IPS-18a (cell line): Measurements from ENCODE around the gene TMEM87B.
"Not testable (repeated sequence)": the region's sequence is repeated elsewhere in the genome, so short reads cannot be mapped to it uniquely, and the experiment has no call there.

Source experiments
- H3K27ac ChIP-seq: one replicate; pipeline ENCODE4 v1.5.1; 2013; ENCODE audit warnings: low read length
- H3K27me3 ChIP-seq: one replicate; pipeline ENCODE4 v1.6.1; 2013; ENCODE audit warnings: mild to moderate bottlenecking, low read length; ENCODE audit not compliant: control insufficient read depth, insufficient read depth
- H3K36me3 ChIP-seq: one replicate; pipeline ENCODE4 v1.6.1; 2013; ENCODE audit warnings: low read depth, low read length; ENCODE audit not compliant: control insufficient read depth
- H3K4me1 ChIP-seq: one replicate; pipeline ENCODE4 v1.6.1; 2013; ENCODE audit warnings: low read depth, low read length; ENCODE audit not compliant: control insufficient read depth
- H3K4me3 ChIP-seq: one replicate; pipeline ENCODE4 v1.5.1; 2013; ENCODE audit warnings: low read length
- H3K9ac ChIP-seq: one replicate; pipeline ENCODE4 v1.6.1; 2013; ENCODE audit warnings: mild to moderate bottlenecking, low read length, moderate library complexity
- H3K9me3 ChIP-seq: one replicate; pipeline ENCODE4 v1.6.1; 2013; ENCODE audit warnings: low read depth, low read length; ENCODE audit not compliant: control insufficient read depth

Gene TMEM87B

DNA sequence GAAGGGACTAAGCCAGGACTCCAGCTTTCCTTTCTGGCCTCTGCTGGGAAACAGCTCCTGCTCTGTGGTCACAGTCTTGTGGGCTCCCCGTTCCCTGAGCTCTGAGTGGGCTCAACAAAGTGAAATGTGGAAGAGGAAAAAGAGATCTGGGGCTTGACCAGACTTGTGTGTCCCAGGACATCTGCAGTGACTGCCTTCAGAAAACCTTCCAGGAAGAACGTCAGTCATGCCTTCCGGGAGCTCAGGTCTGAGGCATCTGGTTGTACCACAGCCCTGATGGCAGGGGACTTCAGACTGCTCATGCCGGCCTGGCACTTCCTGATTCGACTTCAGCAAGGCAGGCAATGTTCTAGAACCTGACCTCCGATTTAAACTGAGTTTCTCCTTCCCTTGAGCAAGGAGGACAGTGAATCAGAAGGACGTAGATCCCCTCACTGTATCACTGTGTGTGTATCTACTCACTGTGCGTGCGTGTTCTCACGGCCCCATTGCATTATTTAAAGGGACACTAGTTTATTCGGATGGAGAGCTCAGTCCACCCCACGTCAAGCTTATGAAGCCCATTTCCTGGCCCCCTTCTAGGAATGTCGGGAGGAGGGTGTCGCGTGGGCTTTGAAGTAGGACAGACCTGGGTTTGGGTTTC lies 82.6 kb downstream of the TMEM87B start:
- Histone ChIP-seq H3K27ac (no peak overlapping the region), H3K36me3 (no peaks in the 10 kb centered on the region), H3K9me3 (no peaks in the 10 kb centered on the region), H3K4me1 (peaks cover 3% of the 10 kb centered on the region), H3K27me3 (peaks cover 62% of the 10 kb centered on the region), H3K4me3 (peak overlapping the region; percentile 57), H3K9ac (no peak overlapping the region)

DNA sequence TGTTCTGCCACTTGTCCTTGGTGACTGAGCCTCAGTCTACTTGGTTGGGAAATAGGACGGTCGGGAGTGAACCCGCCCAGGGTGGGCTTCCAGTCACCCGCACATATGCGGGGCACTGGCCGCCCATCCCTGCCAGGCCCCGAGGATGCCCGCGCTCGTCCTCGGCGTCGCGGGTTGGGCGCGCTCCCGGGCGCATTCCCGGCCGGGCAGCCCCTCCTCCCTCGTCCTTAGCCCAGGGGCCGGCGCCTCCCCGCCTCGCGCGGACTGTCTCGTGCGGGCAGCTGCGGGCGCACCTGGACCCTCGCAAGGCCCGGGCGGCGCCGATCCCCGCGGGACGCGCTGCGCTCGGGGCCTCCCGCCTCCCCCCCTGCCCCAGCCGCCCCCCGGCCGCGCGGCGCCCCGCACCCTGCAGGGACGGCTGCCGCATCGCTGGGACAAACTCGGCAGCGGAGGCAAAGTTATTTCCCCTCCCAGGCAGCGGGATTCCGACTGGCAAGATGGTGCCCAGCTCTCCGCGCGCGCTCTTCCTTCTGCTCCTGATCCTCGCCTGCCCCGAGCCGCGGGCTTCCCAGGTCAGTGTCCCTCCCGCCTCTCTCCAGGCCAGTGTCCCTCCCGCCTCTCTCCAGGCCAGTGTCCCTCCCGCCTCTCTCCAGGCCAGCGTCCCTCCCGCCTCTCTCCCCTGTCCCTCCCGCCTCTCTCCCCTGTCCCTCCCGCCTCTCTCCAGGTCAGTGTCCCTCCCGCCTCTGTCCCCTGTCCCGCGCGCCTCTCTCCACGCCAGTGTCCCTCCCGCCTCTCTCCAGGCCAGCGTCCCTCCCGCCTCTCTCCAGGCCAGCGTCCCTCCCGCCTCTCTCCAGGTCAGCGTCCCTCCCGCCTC lies 83.3 kb downstream of the TMEM87B start, which contains the start of gene FBLN7:
FBLN7 (plus strand) TSS at position 227 of the 874 bp plus-strand sequence; CDS start at position 498, 271 bp downstream.
- Histone ChIP-seq H3K4me1 (peaks cover 3% of the 10 kb centered on the region), H3K36me3 (no peaks in the 10 kb centered on the region), H3K4me3 (peak within 1 kb of the TSS; percentile 57), H3K9ac (no peak within 1 kb of the TSS), H3K27ac (no peak within 1 kb of the TSS), H3K27me3 (peaks cover 66% of the 10 kb centered on the region), H3K9me3 (no peaks in the 10 kb centered on the region)

DNA sequence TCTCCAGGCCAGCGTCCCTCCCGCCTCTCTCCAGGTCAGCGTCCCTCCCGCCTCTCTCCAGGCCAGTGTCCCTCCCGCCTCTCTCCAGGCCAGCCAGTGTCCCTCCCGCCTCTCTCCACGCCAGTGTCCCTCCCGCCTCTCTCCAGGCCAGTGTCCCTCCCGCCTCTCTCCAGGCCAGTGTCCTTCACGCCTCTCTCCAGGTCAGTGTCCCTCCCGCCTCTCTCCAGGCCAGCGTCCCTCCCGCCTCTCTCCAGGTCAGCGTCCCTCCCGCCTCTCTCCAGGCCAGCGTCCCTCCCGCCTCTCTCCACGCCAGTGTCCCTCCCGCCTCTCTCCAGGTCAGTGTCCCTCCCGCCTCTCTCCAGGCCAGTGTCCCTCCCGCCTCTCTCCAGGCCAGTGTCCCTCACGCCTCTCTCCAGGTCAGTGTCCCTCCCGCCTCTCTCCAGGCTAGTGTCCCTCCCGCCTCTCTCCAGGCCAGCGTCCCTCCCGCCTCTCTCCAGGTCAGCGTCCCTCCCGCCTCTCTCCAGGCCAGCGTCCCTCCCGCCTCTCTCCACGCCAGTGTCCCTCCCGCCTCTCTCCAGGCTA lies 84.1 kb downstream of the TMEM87B start:
- H3K4me1 ChIP-seq, H3K36me3 ChIP-seq, H3K27ac ChIP-seq, H3K9ac ChIP-seq, H3K9me3 ChIP-seq: not testable (repeated sequence)
- H3K4me3 ChIP-seq, result peak overlapping the region; percentile 57
- H3K27me3 ChIP-seq, result peaks cover 66% of the 10 kb centered on the region

DNA sequence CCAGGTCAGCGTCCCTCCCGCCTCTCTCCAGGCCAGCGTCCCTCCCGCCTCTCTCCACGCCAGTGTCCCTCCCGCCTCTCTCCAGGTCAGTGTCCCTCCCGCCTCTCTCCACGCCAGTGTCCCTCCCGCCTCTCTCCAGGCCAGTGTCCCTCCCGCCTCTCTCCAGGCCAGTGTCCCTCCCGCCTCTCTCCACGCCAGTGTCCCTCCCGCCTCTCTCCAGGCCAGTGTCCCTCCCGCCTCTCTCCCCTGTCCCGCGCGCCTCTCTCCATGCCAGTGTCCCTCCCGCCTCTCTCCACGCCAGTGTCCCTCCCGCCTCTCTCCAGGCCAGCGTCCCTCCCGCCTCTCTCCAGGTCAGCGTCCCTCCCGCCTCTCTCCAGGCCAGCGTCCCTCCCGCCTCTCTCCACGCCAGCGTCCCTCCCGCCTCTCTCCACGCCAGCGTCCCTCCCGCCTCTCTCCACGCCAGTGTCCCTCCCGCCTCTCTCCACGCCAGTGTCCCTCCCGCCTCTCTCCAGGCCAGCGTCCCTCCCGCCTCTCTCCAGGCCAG lies 84.7 kb downstream of the TMEM87B start:
- not testable (repeated sequence) for H3K9me3 ChIP-seq, H3K9ac ChIP-seq, H3K4me1 ChIP-seq, H3K27ac ChIP-seq, H3K36me3 ChIP-seq
- H3K4me3 ChIP-seq, result peak overlapping the region; percentile 53
- H3K27me3 ChIP-seq, result peaks cover 66% of the 10 kb centered on the region

DNA sequence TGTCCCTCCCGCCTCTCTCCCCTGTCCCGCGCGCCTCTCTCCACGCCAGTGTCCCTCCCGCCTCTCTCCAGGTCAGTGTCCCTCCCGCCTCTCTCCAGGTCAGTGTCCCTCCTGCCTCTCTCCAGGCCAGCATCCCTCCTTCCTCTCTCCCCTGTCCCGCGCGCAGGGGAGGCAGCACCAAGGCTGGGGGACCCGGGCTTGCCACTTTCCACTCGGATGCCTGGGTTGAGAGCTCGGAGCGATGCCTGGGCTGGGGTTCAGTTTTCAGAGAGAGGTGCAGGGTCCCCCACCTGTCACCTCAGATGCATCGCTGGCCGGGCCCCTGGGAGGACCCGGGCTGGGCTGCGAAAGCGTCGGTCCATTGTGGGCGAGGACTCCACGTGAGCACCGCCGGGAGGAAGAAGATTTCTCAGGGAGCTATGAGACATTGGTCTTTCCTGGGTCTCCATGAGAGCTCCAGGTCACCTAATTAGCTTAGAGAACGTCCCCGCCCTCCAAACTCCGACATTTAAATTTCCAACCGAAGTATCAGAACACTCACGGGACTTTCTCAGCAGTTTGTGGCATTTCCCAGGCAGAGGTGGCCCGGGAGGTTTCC lies 85.2 kb downstream of the TMEM87B start:
- Histone ChIP-seq H3K36me3 (no peaks in the 10 kb centered on the region), H3K4me1 (peaks cover 3% of the 10 kb centered on the region), H3K27me3 (peaks cover 66% of the 10 kb centered on the region), H3K27ac (no peak overlapping the region), H3K9me3 (no peaks in the 10 kb centered on the region), H3K4me3 (peak overlapping the region; percentile 53), H3K9ac (no peak overlapping the region)

DNA sequence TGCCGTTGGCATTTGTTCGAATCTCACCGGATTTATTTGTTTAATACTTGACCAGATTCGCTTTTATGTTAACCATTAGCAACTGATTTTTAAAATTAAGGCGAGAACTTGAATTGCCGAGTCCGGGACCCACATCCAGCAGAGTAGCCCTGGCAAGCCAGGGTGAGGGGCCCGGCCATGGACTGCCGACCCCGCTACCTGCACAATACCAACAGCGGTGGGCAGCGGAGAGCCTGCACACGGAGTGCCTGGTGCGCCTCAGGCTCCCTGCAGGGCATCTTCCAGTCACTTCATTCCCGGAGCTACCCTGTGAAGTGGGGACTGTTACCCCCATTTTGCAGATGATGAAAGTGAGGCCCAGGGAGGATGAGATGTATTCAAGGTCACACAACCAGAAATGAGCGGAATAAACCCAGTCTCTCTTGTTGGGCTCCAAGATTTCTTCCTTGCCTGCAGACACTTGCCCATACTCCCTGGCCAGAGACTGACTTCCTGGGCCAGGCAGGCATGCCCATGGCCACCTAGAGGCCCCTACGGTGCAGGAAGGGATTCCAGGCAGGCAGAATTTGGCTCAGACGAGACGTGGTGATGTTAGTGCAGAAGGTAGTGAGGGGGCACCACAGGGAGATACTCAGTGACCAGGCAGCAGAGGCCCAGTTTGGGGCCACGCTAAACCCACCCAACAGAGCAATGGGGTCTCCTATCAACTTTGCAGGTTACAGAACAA lies 86.0 kb downstream of the TMEM87B start:
- peak overlapping the region; percentile 53 for H3K4me3 ChIP-seq
- peaks cover 61% of the 10 kb centered on the region for H3K27me3 ChIP-seq
- H3K27ac ChIP-seq, result no peak overlapping the region
- peaks cover 3% of the 10 kb centered on the region for H3K4me1 ChIP-seq
- H3K36me3 ChIP-seq, result no peaks in the 10 kb centered on the region
- no peaks in the 10 kb centered on the region for H3K9me3 ChIP-seq
- H3K9ac ChIP-seq, result no peak overlapping the region

DNA sequence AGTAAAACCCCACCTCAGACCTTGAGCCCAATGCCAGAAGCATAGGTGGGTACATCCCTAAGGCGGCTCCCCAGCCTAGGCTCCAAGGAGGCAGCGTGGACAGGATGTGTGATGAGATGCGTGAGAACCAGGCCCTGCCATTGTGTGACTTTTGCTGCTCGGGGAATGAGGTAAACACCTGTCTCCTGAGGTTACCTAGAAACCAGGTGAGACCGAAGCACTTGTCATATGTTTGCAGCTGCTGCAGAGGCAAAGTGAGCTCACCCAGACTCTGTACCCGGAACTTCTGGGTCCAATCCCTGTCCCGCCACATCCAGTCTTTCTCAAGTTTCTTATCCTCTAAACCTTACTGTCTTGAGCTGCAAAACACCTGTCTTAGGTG lies 86.5 kb downstream of the TMEM87B start:
- Histone ChIP-seq H3K4me1 (peaks cover 3% of the 10 kb centered on the region), H3K9ac (no peak overlapping the region), H3K27ac (no peak overlapping the region), H3K36me3 (no peaks in the 10 kb centered on the region), H3K27me3 (peaks cover 56% of the 10 kb centered on the region), H3K9me3 (no peaks in the 10 kb centered on the region), H3K4me3 (no peak overlapping the region)

DNA sequence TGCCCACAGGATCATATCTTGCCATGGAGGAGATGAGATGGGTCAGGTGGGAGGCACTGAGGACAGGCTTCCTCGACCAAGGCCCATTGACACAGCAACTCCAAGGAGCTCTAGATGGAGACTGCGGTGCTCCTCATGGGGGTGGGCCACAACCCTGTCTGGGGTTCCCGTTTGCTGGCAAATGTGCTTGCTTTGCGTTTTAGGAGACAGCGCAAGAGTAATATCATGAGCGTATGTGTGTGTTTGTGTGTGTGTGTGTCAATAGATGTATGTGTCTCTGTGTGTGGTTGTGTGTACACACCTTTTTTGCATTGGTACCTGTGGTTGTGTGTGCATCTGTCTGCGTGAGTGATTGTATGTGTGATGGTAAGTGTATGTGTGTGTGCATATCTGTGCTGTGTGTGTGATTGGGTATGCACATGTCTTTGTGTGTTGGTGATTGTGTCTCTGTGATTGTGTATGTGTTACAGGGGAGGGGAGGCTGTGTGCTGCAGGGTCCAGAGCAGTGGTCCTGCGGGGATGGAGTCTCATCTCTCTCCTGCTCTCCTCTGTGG lies 87.5 kb downstream of the TMEM87B start:
- Histone ChIP-seq H3K36me3 (no peaks in the 10 kb centered on the region), H3K9me3 (no peaks in the 10 kb centered on the region), H3K4me1 (peaks cover 3% of the 10 kb centered on the region), H3K4me3 (no peak overlapping the region), H3K27ac (no peak overlapping the region), H3K27me3 (peaks cover 46% of the 10 kb centered on the region), H3K9ac (no peak overlapping the region)

DNA sequence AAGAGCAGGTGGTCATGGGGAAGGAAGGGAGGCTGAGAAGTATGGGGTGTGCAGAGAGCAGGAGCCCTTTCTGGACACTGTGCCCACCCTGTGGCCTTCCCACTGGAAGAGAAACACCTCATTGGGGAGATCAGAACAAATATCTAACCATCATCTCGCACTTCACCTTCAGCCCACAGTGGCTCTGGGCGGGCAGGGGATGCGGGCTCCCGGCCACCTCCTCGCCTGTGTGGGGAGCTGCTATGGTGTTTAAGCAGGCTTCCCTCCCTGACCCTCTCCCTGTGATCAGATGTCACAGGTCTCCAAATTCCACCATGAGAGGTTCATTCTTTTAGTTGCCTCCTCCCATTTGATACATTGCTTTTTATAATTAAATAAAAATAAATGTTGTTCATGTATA lies 88.1 kb downstream of the TMEM87B start:
- H3K4me3 ChIP-seq, result no peak overlapping the region
- peaks cover 41% of the 10 kb centered on the region for H3K27me3 ChIP-seq
- H3K9me3 ChIP-seq, result no peaks in the 10 kb centered on the region
- H3K4me1 ChIP-seq, result no peaks in the 10 kb centered on the region
- H3K27ac ChIP-seq, result no peak overlapping the region
- H3K36me3 ChIP-seq, result no peaks in the 10 kb centered on the region
- H3K9ac ChIP-seq, result no peak overlapping the region

DNA sequence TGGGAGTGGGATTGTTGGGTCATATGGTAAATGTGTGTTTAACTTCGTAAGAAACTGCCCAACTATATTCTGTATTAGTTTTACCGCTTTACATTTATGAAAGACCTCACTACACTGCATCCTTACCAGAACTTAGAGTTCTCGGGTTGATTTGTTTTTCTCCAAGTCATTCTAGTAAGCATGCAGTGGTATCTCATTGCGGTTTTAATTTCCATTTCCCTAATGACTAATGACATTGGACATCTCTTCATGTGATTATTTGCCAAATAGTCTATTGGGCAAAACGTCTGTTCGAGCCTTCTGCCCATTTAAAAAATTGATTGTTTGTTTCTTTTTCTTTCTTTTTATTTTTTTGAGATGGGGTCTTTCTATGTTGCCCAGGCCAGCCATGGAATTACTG lies 89.9 kb downstream of the TMEM87B start:
- H3K27ac ChIP-seq, result no peak overlapping the region
- no peaks in the 10 kb centered on the region for H3K36me3 ChIP-seq
- no peak overlapping the region for H3K9ac ChIP-seq
- H3K4me1 ChIP-seq, result no peaks in the 10 kb centered on the region
- no peak overlapping the region for H3K4me3 ChIP-seq
- H3K27me3 ChIP-seq, result peaks cover 29% of the 10 kb centered on the region
- no peaks in the 10 kb centered on the region for H3K9me3 ChIP-seq
